Activated naive CD4-positive, alpha-beta T cell treated with anti-CD3 and anti-CD28 coated beads, Interleukin-2, amount 50 U/mL, for 72 hours (primary cell): Measurements from ENCODE around the gene ZNF41. TPM values are rescaled to one million over a fixed set of nuclear protein-coding genes. Genes with fewer than 3 reads are reported as not detected.
A peak's percentile ranks its signal among the peaks of the same experiment; 100 is the strongest.
"Not testable (repeated sequence)": the region's sequence is repeated elsewhere in the genome, so short reads cannot be mapped to it uniquely, and the experiment has no call there.

Experiments
- ATAC-seq, 2 donors: fragments of 150-1000 bp; cut with Tn5 transposase; 2 replicates each; pipeline ENCODE4 v1.10.0; 2021; ENCODE audit warnings: mild to moderate bottlenecking in 2 of 2, moderate library complexity in 2 of 2
- DNase-seq, 2 donors: peaks; one replicate each; pipeline ENCODE4 v3.0.0; 2021 to 2022; ENCODE audit warnings: low spot score in 2 of 2
- H3K27ac Mint-ChIP-seq, 2 donors: one replicate each; pipeline ENCODE4 v1.8.0; 2022; ENCODE audit warnings: mild to moderate bottlenecking in 2 of 2, mixed read lengths in 2 of 2
- H3K36me3 Mint-ChIP-seq, 2 donors: one replicate each; pipeline ENCODE4 v1.8.0; 2022; ENCODE audit warnings: mixed read lengths in 2 of 2
- H3K9me3 Mint-ChIP-seq, 2 donors: one replicate each; pipeline ENCODE4 v1.8.0; 2022; ENCODE audit warnings: mixed read lengths in 2 of 2
- total RNA-seq, 2 donors: library from RNA; stranded (reverse); gene quantifications; one replicate each; pipeline ENCODE4 v1.2.3, GENCODE V29; 2022

Gene ZNF41
- total RNA-seq, 2 donors from 2014 or later = 5.8 to 10.6 TPM

DNA sequence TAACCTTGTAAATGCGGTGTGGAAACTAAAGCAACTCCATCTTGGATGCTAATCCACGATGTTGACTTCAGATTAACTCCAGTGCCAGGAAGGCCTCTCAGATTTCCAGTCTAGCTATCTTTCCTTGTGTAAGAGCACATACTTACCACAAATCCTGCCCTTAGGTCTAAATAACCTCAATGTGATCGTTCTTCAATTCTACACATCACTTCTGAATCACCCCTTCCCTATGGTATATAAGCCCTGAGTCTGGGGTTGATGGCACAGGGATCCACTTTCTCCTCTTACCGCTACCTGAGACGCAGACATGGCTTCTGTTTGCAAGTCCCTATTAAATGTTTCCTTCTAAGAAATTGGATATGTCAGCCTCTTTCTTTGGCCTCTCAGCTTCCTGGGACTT, 17.5 kb upstream of the ZNF41 start:
- ATAC-seq (no peak), DNase-seq (no peak)
- H3K27ac Mint-ChIP-seq = no peak overlapping the region
- no peaks in the 10 kb centered on the region for H3K36me3 Mint-ChIP-seq
- no peaks in the 10 kb centered on the region for H3K9me3 Mint-ChIP-seq

DNA sequence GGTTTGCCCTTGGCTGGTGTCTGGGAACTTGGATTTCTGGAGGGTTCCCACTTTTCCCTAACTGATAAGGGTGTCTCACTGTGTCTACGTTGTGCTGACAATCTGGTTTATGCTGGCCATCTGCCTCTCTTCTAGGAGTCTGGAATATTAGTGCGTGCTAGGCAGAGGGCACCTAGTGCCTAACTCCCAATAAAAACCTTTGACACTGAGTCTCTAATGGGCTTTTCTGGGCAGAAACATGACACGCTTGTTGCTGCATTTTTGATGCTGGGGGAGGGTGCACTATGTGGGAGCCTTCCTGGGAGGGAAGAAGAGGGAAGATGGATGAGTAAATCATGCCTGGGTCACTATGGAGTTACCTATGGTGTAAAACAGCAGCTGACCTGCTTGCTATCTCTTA, 16.3 kb upstream of the ZNF41 start:
- Mint-ChIP-seq H3K36me3 (no peaks in the 10 kb centered on the region), H3K9me3 (no peaks in the 10 kb centered on the region), H3K27ac (no peak overlapping the region)
- ATAC-seq (no peak), DNase-seq (no peak)

DNA sequence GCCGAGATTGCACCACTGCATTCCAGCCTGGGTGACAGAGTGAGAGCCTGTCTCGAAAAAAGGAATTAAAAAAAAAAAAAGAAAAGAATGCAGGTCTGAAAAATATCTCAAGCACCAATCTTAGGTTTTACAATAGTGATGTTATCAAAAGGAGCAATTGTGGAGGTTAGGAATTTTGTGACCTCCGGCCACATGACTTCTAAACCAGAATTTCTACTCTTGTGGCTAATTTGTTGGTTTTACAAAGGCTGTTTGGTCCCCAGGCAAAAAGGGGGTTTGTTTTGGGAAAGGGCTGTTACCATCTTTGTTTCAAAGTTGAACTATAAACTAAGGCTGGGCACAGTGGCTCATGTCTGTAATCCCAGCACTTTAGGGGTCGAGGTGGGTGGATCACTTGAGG, 15.4 kb upstream of the ZNF41 start:
- ATAC-seq (no peak), DNase-seq (no peak)
- Mint-ChIP-seq H3K36me3 (no peaks in the 10 kb centered on the region), H3K27ac (no peak overlapping the region), H3K9me3 (no peaks in the 10 kb centered on the region)

DNA sequence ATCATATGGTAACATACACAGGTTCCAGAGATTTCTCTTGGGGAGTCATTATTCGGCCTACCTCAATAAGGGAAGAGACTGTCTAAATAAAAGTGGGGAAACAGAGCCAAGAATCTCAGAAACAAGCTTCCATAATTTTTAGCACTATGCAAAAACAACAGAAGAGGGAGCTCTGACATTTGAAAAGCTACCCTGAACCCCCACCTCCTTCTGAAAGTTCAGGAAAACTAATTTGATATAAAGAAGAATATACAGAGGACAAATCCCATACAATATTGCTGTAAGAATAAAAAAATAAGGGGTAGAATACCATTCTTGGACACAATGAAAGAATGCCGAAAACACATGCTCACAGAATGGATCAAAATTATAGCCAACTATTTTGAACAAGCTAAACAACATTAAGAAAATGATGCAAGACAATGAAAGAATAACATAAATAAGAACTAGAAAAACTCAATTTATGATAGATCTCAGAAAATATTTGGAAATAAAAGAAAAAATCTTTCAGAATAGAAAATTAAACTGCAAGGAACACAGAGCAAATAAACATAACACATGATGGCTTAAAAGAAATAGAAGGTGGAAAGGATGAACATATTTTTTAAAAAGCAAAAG, 14.4 kb upstream of the ZNF41 start:
- no peaks in the 10 kb centered on the region for H3K36me3 Mint-ChIP-seq
- ATAC-seq (no peak), DNase-seq (no peak)
- H3K9me3 Mint-ChIP-seq = no peaks in the 10 kb centered on the region
- no peak overlapping the region for H3K27ac Mint-ChIP-seq

DNA sequence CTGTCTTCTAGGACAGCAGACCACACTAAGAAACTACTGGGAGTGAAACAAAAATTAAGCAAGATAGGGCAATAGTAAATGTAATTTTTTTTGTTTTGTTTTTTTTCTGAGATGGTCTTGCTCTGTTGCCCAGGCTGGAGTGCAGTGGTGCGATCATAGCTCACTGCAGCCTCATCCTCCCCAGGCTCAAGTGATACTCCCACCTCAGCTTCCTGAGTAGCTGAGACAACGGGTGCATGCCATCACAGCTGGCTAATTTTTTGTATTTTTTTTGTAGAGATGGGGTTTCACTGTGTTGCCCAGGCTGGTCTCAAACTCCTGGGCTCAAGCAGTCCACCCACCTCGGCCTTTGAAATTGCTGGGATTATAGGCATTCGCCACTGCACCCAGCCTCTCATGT, 9.1 kb upstream of the ZNF41 start:
- H3K9me3 Mint-ChIP-seq, ATAC-seq, H3K27ac Mint-ChIP-seq, DNase-seq, H3K36me3 Mint-ChIP-seq: not testable (repeated sequence)

DNA sequence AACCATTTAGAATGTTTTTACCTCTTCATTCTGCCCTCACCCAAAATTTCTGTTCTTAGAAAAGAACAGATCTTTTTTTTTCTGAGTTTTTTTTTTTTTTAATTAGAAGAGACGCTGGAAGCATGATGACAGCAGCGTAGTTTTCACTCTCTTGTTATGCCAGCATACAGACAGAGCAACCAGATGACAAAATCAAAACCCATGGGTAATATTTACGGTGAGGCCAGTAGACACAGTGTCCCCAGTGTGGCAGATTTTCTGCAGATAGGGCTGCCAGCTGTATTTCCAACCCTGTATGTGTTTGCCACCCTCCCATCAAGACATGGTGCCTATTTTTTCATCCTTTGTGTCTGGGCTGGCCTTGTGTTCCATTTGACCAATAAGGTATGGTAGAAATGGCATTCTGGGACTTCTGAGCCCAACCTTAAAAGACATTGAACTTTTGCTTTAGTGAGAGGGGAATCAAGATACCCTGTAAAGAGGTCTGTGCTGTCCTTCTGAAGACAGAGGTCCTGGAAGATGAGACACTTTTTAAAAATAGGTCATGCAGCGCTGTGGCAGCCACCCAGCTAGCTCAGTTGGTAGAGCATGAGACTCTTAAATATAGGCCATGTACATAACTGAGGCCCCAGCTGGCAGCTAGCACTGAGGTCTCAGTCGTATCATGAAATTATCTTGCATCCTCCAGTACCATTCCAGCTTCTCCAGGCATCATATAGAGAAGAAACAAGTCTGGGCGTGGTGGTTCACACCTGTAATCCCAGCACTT, 6.7 kb upstream of the ZNF41 start:
- H3K27ac Mint-ChIP-seq = no peak overlapping the region
- no peak for ATAC-seq
- no peaks in the 10 kb centered on the region for H3K36me3 Mint-ChIP-seq
- DNase-seq = no peak
- no peaks in the 10 kb centered on the region for H3K9me3 Mint-ChIP-seq

DNA sequence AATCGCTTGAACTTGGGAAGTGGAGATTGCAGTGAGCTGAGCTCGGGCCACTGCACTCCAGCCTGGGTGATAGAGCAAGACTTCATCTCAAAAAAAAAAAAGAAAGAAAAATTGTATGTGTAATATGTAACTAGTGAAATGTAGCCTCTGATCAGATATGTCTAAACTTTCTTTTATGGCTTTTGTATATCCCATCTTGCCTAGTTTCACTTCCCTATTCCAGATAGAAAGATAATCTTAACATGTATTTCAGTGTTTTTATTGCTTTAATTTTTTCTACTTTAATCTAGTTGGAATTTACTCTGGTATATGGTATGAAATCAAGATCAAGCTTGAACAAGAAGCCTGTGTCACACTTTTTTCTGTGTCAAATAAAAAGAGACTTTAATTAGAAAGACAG, 1.9 kb upstream of the ZNF41 start:
- H3K9me3 Mint-ChIP-seq = no peaks in the 10 kb centered on the region
- H3K36me3 Mint-ChIP-seq = peaks cover 6 to 8% of the 10 kb centered on the region in 2 donors
- H3K27ac Mint-ChIP-seq = no peak overlapping the region
- DNase-seq = no peak
- no peak for ATAC-seq

DNA sequence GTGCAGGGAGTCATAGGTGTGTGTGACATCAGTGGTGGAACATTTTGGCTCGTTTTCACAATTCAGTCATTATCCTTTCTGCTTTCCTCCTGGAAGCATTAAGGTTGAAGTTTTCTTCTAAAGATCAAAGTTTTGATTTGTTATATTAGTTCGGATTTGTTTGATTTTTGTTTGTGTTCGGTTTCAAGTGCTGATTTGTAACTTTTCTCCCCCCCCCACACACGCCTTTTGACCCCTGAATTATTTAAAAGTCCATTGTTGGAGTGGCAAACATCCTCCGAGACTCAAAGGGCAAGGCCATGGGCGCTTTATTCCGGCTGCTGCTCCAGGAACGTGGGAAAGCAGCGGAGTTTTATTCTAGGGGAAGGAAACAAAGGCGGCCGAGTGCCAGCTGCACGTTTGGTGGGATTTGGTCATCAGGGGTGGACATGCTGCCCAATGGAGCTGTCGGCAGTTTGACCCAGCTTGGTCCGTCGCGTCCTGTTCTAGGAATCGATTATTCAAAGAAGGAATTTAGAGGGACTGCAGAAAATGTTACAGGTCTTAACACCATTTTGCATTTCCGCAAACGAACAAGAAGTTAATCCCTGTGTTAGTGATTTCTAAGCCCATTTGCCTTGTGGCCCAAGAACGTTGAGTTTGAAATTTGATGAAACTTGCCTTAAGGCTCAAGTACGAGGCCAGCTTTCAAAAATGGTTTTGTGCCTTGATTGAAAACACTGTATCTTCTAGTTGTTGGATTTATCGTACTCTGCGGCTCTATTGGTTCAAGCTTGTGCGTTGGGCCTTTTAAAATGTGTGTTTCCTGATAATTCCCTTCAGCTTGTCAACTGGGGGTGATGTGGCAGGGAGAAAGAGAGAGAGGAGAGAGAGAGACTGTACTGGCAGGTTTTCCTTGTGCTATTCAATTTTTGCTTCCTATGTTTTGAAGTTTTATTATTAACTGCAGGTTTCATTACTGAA, 565 bp upstream of the ZNF41 start:
- peak overlapping the region; percentile 94 to 96 for H3K27ac Mint-ChIP-seq
- H3K36me3 Mint-ChIP-seq = peaks cover 6 to 8% of the 10 kb centered on the region in 2 donors
- DNase-seq = no peak
- no peaks in the 10 kb centered on the region for H3K9me3 Mint-ChIP-seq
- no peak for ATAC-seq

DNA sequence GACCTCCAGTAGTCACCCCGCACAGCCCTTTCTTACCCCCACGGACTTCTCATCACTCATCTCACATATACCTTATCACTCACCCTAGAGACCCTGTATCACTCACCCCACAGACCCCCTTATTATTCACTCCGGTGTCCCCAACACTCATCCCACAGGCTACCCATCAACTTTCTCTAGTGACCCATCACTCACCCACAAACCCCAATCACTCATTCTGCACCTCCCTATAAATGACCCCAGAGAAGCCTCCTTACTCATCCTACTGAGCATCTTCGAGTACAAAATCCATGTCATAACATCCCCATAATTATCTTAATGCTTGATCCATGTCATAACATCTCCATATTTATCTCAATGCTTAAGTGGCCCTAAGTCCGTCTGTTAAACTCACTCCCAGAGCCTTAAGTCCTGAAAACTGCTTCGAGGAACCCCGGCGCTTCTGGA, 934 bp downstream of the ZNF41 start:
- peak; percentile 27 to 77 for ATAC-seq
- DNase-seq = peak in 1 of 2 donors; percentile 56

DNA sequence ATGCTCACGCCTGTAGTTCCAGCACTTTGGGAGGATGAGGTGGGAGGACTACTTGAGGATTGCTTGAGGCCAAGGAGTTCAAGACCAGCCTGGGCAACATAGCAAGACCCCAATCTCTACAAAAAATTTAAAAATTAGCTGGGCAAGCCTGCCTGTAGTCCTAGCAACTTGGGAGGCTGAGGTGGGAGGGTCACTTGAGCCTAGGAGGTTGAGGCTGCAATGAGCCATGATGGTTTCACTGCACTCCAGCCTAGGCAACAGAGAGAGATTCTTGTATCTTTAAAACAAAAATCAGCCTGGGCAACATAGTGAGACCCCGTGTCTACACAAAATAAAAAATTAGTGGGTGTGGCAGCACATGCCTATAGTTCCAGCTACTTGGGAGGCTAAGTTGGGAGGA, 1.9 kb downstream of the ZNF41 start:
- ATAC-seq = no peak
- DNase-seq = no peak
- Mint-ChIP-seq H3K27ac (peak overlapping the region; percentile 77 to 94), H3K9me3 (no peaks in the 10 kb centered on the region), H3K36me3 (peaks cover 6 to 8% of the 10 kb centered on the region in 2 donors)

More for the DNA sequence above, 934 bp downstream of the ZNF41 start:
- H3K9me3 Mint-ChIP-seq = no peaks in the 10 kb centered on the region
- peaks cover 6 to 8% of the 10 kb centered on the region in 2 donors for H3K36me3 Mint-ChIP-seq
- peak overlapping the region; percentile 73 to 94 for H3K27ac Mint-ChIP-seq

DNA sequence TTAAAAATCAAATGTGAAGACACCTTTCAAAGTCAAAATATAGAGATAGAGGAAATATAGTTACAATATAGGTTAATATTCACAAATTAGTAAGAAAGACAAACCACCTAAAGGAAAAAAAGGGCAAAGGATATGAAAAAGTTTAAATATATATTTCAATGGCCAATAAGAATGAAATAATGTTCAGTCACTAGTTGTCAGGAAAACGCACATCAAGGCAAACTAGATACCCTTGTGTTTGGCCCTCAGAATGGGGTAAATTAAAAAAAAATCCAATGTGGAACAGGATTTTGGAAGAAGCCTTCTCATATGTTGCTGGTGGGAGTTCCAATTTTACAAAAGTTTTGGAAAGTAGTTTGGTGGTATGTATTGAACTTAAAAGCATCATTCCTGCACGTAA, 2.4 kb downstream of the ZNF41 start:
- Mint-ChIP-seq H3K36me3 (peaks cover 6 to 8% of the 10 kb centered on the region in 2 donors), H3K9me3 (no peaks in the 10 kb centered on the region), H3K27ac (no peak overlapping the region)
- DNase-seq (no peak), ATAC-seq (no peak)

DNA sequence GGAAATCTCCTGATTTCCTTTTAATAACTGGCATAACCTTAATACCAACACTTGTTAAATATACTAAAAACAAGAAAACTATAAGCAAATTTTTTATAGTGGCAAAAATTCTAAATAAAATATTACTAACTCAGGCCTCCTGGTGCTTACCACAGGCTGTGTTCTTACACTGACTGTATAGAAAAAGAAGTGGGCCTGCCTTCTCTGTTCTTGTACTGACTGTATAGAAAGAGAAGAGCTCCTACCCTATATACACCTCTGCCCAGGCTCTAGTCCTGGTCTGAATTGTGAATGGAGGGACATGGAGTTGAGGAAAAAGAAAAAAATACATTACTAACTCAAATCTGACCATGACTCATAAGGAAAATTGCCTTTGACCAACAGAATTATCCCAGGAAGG, 7.5 kb downstream of the ZNF41 start:
- DNase-seq (no peak), ATAC-seq (no peak)
- H3K9me3 Mint-ChIP-seq = no peaks in the 10 kb centered on the region
- H3K27ac Mint-ChIP-seq = no peak overlapping the region
- H3K36me3 Mint-ChIP-seq = no peaks in the 10 kb centered on the region

DNA sequence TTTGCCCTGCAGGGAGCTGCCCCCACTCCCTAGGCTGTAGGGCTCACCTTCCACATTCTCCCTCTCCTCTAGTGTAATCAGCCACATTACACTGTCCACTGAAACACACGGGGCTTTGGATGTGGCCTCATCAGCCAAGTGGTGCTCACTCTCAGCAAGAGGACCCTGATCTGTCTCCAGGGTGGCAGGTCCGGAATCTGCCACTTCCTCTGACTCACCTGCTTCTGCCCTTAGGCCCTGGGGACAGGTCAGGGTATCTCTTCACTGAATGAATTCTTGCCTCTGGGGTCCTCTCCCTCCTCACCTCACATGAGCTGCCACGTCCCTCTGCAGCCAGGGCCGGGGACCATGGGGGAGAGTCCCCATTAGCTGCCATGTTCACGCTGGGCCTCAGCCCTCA, 15.9 kb downstream of the ZNF41 start:
- H3K27ac Mint-ChIP-seq = no peak overlapping the region
- H3K9me3 Mint-ChIP-seq = peaks cover 4 to 6% of the 10 kb centered on the region in 2 donors
- ATAC-seq = no peak
- H3K36me3 Mint-ChIP-seq = peaks cover 16 to 30% of the 10 kb centered on the region in 2 donors
- no peak for DNase-seq

DNA sequence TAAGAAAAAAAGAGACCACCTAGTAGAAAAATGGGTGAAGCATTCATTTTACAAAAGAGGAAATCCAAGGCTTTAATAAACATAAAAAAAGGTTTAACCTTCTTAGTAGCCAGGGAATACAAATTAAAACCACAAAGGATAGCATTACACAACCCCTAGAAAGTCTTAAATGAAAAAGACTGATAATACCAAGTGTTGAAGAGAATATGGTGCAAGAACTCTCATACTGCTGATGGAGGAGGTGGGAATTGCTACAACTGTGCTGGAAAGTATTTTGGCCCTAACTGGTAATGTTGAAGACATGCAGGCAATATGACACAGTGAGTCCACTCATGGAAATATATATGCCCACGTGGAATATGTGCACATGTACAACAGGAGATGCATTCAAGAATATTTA, 22.5 kb downstream of the ZNF41 start:
- peaks cover 30 to 51% of the 10 kb centered on the region in 2 donors for H3K36me3 Mint-ChIP-seq

DNA sequence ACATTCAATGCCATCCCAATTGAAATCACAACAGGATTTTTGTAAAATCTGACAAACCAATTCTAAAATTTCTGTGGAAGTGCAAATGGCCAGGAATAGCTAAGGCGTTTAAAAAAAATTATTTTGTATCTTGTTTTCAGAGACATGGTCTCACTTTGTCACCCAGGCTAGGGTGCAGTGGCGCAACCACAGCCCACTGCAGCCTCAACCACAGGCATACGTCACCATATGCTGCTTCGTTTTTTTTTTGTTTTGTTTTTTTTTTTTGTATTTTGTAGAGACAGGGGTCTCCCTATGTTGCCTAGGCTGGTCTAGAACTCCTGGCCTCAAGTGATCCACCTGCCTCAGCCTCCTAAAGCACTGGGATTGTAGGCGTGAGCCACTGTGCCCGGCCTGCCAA, 24.5 kb downstream of the ZNF41 start:
- Mint-ChIP-seq H3K27ac (no peak overlapping the region), H3K36me3 (peaks cover 33 to 59% of the 10 kb centered on the region in 2 donors), H3K9me3 (peaks cover 4 to 17% of the 10 kb centered on the region in 2 donors)
- no peak for DNase-seq
- no peak for ATAC-seq

More for the DNA sequence above, 22.5 kb downstream of the ZNF41 start:
- no peak overlapping the region for H3K27ac Mint-ChIP-seq
- ATAC-seq (no peak), DNase-seq (no peak)
- H3K9me3 Mint-ChIP-seq = peaks cover 4 to 7% of the 10 kb centered on the region in 2 donors

DNA sequence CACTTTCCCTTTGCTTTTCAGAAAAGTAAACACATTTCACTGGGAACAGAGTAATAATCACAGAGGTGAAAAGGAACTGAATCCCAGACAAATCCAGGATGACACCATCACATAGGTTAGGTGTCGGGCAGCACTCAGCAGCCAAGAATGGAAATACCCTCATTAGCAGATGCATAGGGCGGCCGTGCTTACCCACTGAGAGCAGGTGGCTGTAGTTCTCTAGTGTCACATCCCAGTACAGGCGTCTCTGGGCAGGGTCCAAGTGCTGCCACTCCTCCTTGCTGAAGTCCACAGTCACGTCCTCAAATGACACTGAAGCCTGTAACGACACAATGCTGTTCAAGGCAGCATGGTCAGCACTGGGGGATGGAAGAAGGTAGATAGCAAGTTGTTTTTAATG, 26.9 kb downstream of the ZNF41 start:
- no peak for ATAC-seq
- Mint-ChIP-seq H3K36me3 (peaks cover 40 to 64% of the 10 kb centered on the region in 2 donors), H3K27ac (no peak overlapping the region), H3K9me3 (peaks cover 0 to 13% of the 10 kb centered on the region in 2 donors)
- DNase-seq = no peak

DNA sequence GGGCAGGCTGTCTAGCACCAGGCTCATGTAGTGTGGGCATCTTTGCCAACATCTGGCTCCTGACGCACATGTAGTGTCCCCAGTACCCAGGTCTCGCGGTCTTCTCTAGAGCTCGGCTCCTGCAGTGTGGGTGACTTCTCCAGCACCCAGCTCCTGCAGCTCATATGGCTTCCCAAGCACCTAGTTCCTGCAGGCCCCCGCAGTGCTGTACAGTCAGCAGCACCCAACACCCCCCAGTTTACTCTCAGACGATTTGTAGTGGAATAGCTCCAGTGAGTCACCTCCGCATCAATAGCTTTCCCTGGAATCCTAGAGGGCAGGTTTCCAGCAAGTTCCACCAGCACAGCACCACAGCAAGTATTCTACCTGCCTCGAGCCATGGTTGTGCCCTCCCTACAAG, 30.9 kb downstream of the ZNF41 start:
- no peak for DNase-seq

More for the DNA sequence above, 30.9 kb downstream of the ZNF41 start:
- Mint-ChIP-seq H3K27ac (no peak overlapping the region), H3K9me3 (peaks cover 12 to 23% of the 10 kb centered on the region in 2 donors), H3K36me3 (peaks cover 69 to 93% of the 10 kb centered on the region in 2 donors)
- no peak for ATAC-seq
